H1 (cell line): ENCODE data around the gene KRTAP3-1. TPM values are rescaled to one million over a fixed set of nuclear protein-coding genes. Genes with fewer than 3 reads are reported as not detected.

Experiments
- CTCF ChIA-PET: fragments of 300-600 bp; sonication (Branson Sonifier 250); formaldehyde crosslinking; loops from one replicate; lab custom pipeline; 2021; ENCODE audit not compliant: partially characterized antibody; lab: Charles Lee
- POLR2A ChIA-PET: fragments of 300-600 bp; sonication (Branson Sonifier 250); formaldehyde crosslinking; loops from one replicate; lab custom pipeline; 2021; ENCODE audit warnings: inconsistent platforms; ENCODE audit not compliant: partially characterized antibody; lab: Charles Lee
- DNase-seq, 2 experiments: peaks; one replicate each; pipeline versions ENCODE4 v3.0.0 to v3.0.0-alpha.2; 2010 to 2022; ENCODE audit warnings: low spot score in 2 of 2, low read depth in 1 of 2, mixed read lengths in 1 of 2
- FAIRE-seq: peaks from 2 replicates; lab custom pipeline; 2011; peaks lifted over from hg19 to GRCh38; lab: Jason Lieb, UNC
- H2AFZ ChIP-seq: 2 replicates; pipeline ENCODE4 v1.8.1; 2012; ENCODE audit warnings: low read length, inconsistent platforms
- H2AK5ac ChIP-seq: 2 replicates; pipeline ENCODE4 v1.6.1; 2013; ENCODE audit warnings: low read depth, low read length
- H2BK120ac ChIP-seq: replicated peaks from 2 replicates; pipeline ENCODE3; 2013; ENCODE audit warnings: low read depth, low read length, inconsistent platforms
- H2BK12ac ChIP-seq: 2 replicates; pipeline ENCODE4 v1.6.1; 2013; ENCODE audit warnings: low read depth, low read length
- H2BK15ac ChIP-seq: 2 replicates; pipeline ENCODE4 v1.6.1; 2013; ENCODE audit warnings: low read length
- H2BK20ac ChIP-seq: 2 replicates; pipeline ENCODE4 v1.6.1; 2013; ENCODE audit warnings: low read length
- H2BK5ac ChIP-seq: 2 replicates; pipeline ENCODE4 v1.6.1; 2013; ENCODE audit warnings: low read depth, low read length
- H3K14ac ChIP-seq: 2 replicates; pipeline ENCODE4 v1.6.1; 2013; ENCODE audit warnings: inconsistent platforms; ENCODE audit not compliant: insufficient read length
- H3K18ac ChIP-seq: 2 replicates; pipeline ENCODE4 v1.6.1; 2013; ENCODE audit warnings: low read length; ENCODE audit errors: extremely low read depth
- H3K23ac ChIP-seq: 2 replicates; pipeline ENCODE4 v1.6.1; 2013; ENCODE audit warnings: inconsistent platforms; ENCODE audit not compliant: insufficient read length
- H3K23me2 ChIP-seq: 2 replicates; pipeline ENCODE4 v1.6.1; 2013; ENCODE audit warnings: low read depth, low read length
- H3K27ac ChIP-seq: 2 replicates; pipeline ENCODE4 v1.6.1; 2011; ENCODE audit warnings: low read depth, low read length, inconsistent platforms
- H3K27me3 ChIP-seq, 4 experiments: replicated peaks in 1 of 4; 1 replicate in 1 of 4; 2 replicates in 3 of 4; pipeline versions ENCODE4 v1.6.1 to v1.8.1; 2011 to 2013; ENCODE audit warnings: low read length in 3 of 4, mild to moderate bottlenecking in 3 of 4, inconsistent platforms in 2 of 4, mixed read lengths in 2 of 4, moderate library complexity in 1 of 4; ENCODE audit not compliant: control insufficient read depth in 3 of 4, insufficient read depth in 3 of 4; ENCODE audit errors: extremely low read depth in 1 of 4
- H3K36me3 ChIP-seq, 4 experiments: 2 replicates each; pipeline versions ENCODE4 v1.6.1 to v1.8.1; 2011 to 2013; ENCODE audit warnings: mild to moderate bottlenecking in 4 of 4, low read length in 3 of 4, moderate library complexity in 2 of 4, control low read depth in 1 of 4, inconsistent platforms in 1 of 4; ENCODE audit not compliant: insufficient read depth in 4 of 4, control insufficient read depth in 2 of 4
- H3K4ac ChIP-seq: replicated peaks from 2 replicates; pipeline ENCODE3; 2013; ENCODE audit warnings: low read length, low read depth, mixed read lengths, inconsistent platforms; ENCODE audit not compliant: insufficient read length
- H3K4me1 ChIP-seq, 4 experiments: replicated peaks in 1 of 4; 1 replicate in 1 of 4; 2 replicates in 3 of 4; pipeline versions ENCODE4 v1.6.1 to v1.8.1; 2011 to 2013; ENCODE audit warnings: low read length in 3 of 4, inconsistent platforms in 2 of 4, mixed read lengths in 1 of 4; ENCODE audit not compliant: insufficient read depth in 4 of 4, control insufficient read depth in 3 of 4
- H3K4me2 ChIP-seq, 2 experiments: 2 replicates each; pipeline versions ENCODE4 v1.6.1 to v1.8.1; 2011 to 2013; ENCODE audit warnings: low read depth in 2 of 2, low read length in 2 of 2, control low read depth in 1 of 2, inconsistent platforms in 1 of 2, mild to moderate bottlenecking in 1 of 2; ENCODE audit not compliant: insufficient read depth in 1 of 2
- H3K4me3 ChIP-seq, 4 experiments: fragments of 200-600, 300-600 bp in 1 of 4; sonication (generic), shearing (Covaris generic), sonication (Bioruptor Twin) in 1 of 4; 2 replicates each; pipeline versions ENCODE4 v1.5.1 to v1.8.1; 2011 to 2016; ENCODE audit warnings: low read length in 4 of 4, low read depth in 3 of 4, control low read depth in 2 of 4, inconsistent platforms in 2 of 4, mild to moderate bottlenecking in 2 of 4, mixed read lengths in 1 of 4, moderate library complexity in 1 of 4; ENCODE audit not compliant: insufficient read depth in 2 of 4; ENCODE audit errors: extremely low read depth in 1 of 4
- H3K56ac ChIP-seq: replicated peaks from 2 replicates; pipeline ENCODE3; 2013; ENCODE audit warnings: low read depth, mild to moderate bottlenecking, mixed read lengths, low read length, inconsistent platforms; ENCODE audit not compliant: insufficient read length
- H3K79me1 ChIP-seq: 2 replicates; pipeline ENCODE4 v1.6.1; 2013; ENCODE audit warnings: low read depth, low read length, control low read depth
- H3K79me2 ChIP-seq, 2 experiments: 2 replicates each; pipeline versions ENCODE4 v1.6.1 to v1.8.1; 2012 to 2013; ENCODE audit warnings: low read length in 2 of 2, mild to moderate bottlenecking in 2 of 2, inconsistent platforms in 1 of 2; ENCODE audit not compliant: insufficient read depth in 2 of 2, control insufficient read depth in 1 of 2
- H3K9ac ChIP-seq, 4 experiments: replicated peaks in 1 of 4; 1 replicate in 1 of 4; 2 replicates in 3 of 4; pipeline versions ENCODE4 v1.6.1 to v1.8.1; 2011 to 2013; ENCODE audit warnings: low read depth in 3 of 4, low read length in 3 of 4, control low read depth in 2 of 4, mild to moderate bottlenecking in 2 of 4, moderate library complexity in 2 of 4, inconsistent platforms in 1 of 4; ENCODE audit errors: extremely low read depth in 1 of 4
- H3K9me3 ChIP-seq, 2 experiments: 2 replicates each; pipeline versions ENCODE4 v1.6.1 to v1.8.1; 2012 to 2013; ENCODE audit warnings: mild to moderate bottlenecking in 2 of 2, moderate library complexity in 2 of 2, control low read depth in 1 of 2, inconsistent platforms in 1 of 2, low read depth in 1 of 2, low read length in 1 of 2, mixed read lengths in 1 of 2; ENCODE audit not compliant: insufficient read depth in 2 of 2
- H4K20me1 ChIP-seq, 2 experiments: replicated peaks in 1 of 2; 2 replicates each; pipeline versions ENCODE3 to v1.8.1; 2011 to 2013; ENCODE audit warnings: inconsistent platforms in 2 of 2, low read length in 2 of 2, mild to moderate bottlenecking in 1 of 2; ENCODE audit not compliant: insufficient read depth in 2 of 2, control insufficient read depth in 1 of 2
- H4K5ac ChIP-seq: 2 replicates; pipeline ENCODE4 v1.6.1; 2013; ENCODE audit warnings: low read length, low read depth, mixed read lengths, inconsistent platforms; ENCODE audit not compliant: insufficient read length
- H4K8ac ChIP-seq: 2 replicates; pipeline ENCODE4 v1.8.0; 2013; ENCODE audit warnings: mild to moderate bottlenecking, moderate library complexity, low read length, inconsistent platforms; ENCODE audit not compliant: insufficient read depth; ENCODE audit errors: extremely low read depth
- H4K91ac ChIP-seq: replicated peaks from 2 replicates; pipeline ENCODE3; 2013; ENCODE audit warnings: low read length, mixed read lengths, inconsistent platforms; ENCODE audit not compliant: insufficient read length
- BRCA1 ChIP-seq: IDR thresholded peaks from 2 replicates; pipeline ENCODE4 v1.6.1; 2012; ENCODE audit warnings: low read depth, low read length, improper control_type of control experiment
- MAFK ChIP-seq: IDR thresholded peaks from 2 replicates; pipeline ENCODE4 v1.6.1; 2012; ENCODE audit warnings: low read depth, mild to moderate bottlenecking, improper control_type of control experiment, low read length
- MAX ChIP-seq: IDR thresholded peaks from 2 replicates; pipeline ENCODE4 v1.6.1; 2012; ENCODE audit warnings: inconsistent platforms
- TEAD4 ChIP-seq: IDR thresholded peaks from 2 replicates; pipeline ENCODE4 v1.6.1; 2012; ENCODE audit warnings: low read depth, low read length, inconsistent platforms, mixed read lengths
- WGBS, 2 experiments: shearing (Covaris generic) in 1 of 2; methylation state at CpG; one replicate each; pipeline versions ENCODE4 v1.1.6 to v1.1.7; 2013 to 2015; ENCODE audit warnings: low lambda C conversion rate in 2 of 2, mixed read lengths in 2 of 2, inconsistent platforms in 1 of 2, low coverage in 1 of 2, missing lambda C conversion rate in 1 of 2; ENCODE audit not compliant: insufficient replicate concordance in 2 of 2, insufficient coverage in 1 of 2, insufficient read length in 1 of 2; ENCODE audit errors: extremely low coverage in 1 of 2, missing lambda C conversion rate in 1 of 2; 5-methylcytosine and 5-hydroxymethylcytosine counted together
- polyA plus RNA-seq, 7 experiments: library from polyadenylated mRNA; depleted of rRNA in 3 of 7; stranded (reverse) in 5 of 7; unstranded in 2 of 7; fragments of >200 nt in 5 of 7; fragments of 200-250 nt in 2 of 7; gene quantifications; 1 replicate in 5 of 7; 2 replicates in 1 of 7; 4 replicates in 1 of 7; pipeline versions ENCODE4 v1.2.1 to v1.2.3, GENCODE V29; 2011 to 2013; ENCODE audit warnings: missing spikeins in 2 of 7, mixed read lengths in 2 of 7
- total RNA-seq: library from RNA; stranded (reverse); fragmentation: NEBNext Ultra II Directional; extraction: Animal tissue kit (Norgen Biotek cat#: 25700); gene quantifications from 2 replicates; pipeline ENCODE4 v1.2.1, GENCODE V29; 2021

The KRTAP3-1 gene
- total and polyA plus RNA-seq, 2 of the 8 experiments (the other 6 are each of a cell fraction or from before 2014, with no cell fraction given), result not detected

- H3K4me2 ChIP-seq, result no peak overlapping the region
Observed at GRCh38 chr17:41009301-41009760, 403 bp upstream of the KRTAP3-1 start.

More at GRCh38 chr17:41009301-41009760, 403 bp upstream of the KRTAP3-1 start:
- Histone ChIP-seq H3K36me3 (no peaks in the 10 kb centered on the region), H3K18ac (no peak overlapping the region), H3K23me2 (no peaks in the 10 kb centered on the region), H3K9me3 (no peaks in the 10 kb centered on the region), H3K9ac (no peak overlapping the region), H3K27me3 (no peaks in the 10 kb centered on the region), H2AFZ (no peak overlapping the region), H4K5ac (no peak overlapping the region), H3K4me1 (peaks cover 0 to 10% (median 6%) of the 10 kb centered on the region in 4 experiments; a peak in 6 of 7 replicates), H2BK20ac (no peak overlapping the region), H2BK15ac (no peak overlapping the region), H3K56ac (no peak overlapping the region), H3K4ac (no peak overlapping the region), H3K4me3 (no peak overlapping the region), H3K23ac (no peak overlapping the region), H3K79me2 (no peaks in the 10 kb centered on the region), H4K8ac (no peak overlapping the region), H4K91ac (no peak overlapping the region), H2BK12ac (no peak overlapping the region), H3K14ac (no peak overlapping the region), H3K79me1 (no peaks in the 10 kb centered on the region), H2AK5ac (no peak overlapping the region), H2BK5ac (no peak overlapping the region), H2BK120ac (no peak overlapping the region), H4K20me1 (no peaks in the 10 kb centered on the region), H3K27ac (no peak overlapping the region)
- no peak for TF ChIP-seq MAFK
- no peak for TF ChIP-seq MAX
- TF ChIP-seq TEAD4, result 0 out of 2 replicates have a peak, but pooled peaks have one; percentile 43
- no peak for TF ChIP-seq BRCA1
- DNase-seq (no peak), FAIRE-seq (no peak)
- ChIA-PET POLR2A (no interaction called here), CTCF (interaction anchor here (1.1 to 1.2 kb wide), 2 partner anchors 9 to 19 kb away, joined by 4 to 5 read pairs; no protein-coding TSS in a partner anchor)
- 77% methylated on average over 4 of the region's 4 CpGs; no CpG with 5 or more reads in 1 of the 2 experiments for WGBS, 2 experiments
